ENCODE measurements around the gene CAMK1D. TPM values are rescaled to one million over a fixed set of nuclear protein-coding genes. Genes with fewer than 3 reads are reported as not detected.
A peak's percentile ranks its signal among the peaks of the same experiment; 100 is the strongest.

CAMK1D gene
- total RNA-seq, 1 experiment from 2014 or later: 3.8 TPM

- H3K27ac ChIP-seq: no peak overlapping the region
- H3K36me3 ChIP-seq: no peaks in the 10 kb centered on the region
- H3K4me3 ChIP-seq: no peak overlapping the region
- H3K27me3 ChIP-seq (replicated peaks): no peaks in the 10 kb centered on the region
- H3K9me3 ChIP-seq (replicated peaks): no peaks in the 10 kb centered on the region
- no peaks in the 10 kb centered on the region for H3K4me1 ChIP-seq (replicated peaks)
- DNase-seq (ENCODE audit: low read depth in 1 of 2, low spot score in 2 of 2): no peak
Observed at GRCh38 chr10:12408472-12408871, 59.1 kb downstream of the CAMK1D start.

DNA sequence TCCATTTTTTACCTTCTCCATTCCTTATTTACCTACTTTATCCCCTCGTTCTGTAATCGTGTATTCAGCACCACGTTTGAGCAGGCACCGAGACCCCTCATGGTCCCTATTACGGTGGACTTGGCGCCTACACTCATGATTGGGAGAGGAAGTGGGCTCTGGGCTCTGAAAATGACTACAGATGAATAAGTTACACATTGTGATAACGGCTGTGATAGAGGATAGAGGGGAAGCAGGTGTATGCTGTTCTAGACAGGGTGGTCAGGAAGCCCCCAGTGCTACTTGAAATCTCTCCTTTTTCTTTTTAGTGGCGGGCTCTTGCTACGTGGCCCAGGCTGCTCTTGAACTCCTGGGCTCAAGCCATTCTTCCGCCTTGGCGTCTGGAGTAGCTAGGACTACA, 59.8 kb downstream of the CAMK1D start:
- no peaks in the 10 kb centered on the region for H3K9me3 ChIP-seq (replicated peaks)
- no peaks in the 10 kb centered on the region for H3K4me1 ChIP-seq (replicated peaks)
- no peak overlapping the region for H3K4me3 ChIP-seq
- DNase-seq (ENCODE audit: low read depth in 1 of 2, low spot score in 2 of 2): no peak
- H3K36me3 ChIP-seq: no peaks in the 10 kb centered on the region
- no peaks in the 10 kb centered on the region for H3K27me3 ChIP-seq (replicated peaks)
- H3K27ac ChIP-seq: no peak overlapping the region

DNA sequence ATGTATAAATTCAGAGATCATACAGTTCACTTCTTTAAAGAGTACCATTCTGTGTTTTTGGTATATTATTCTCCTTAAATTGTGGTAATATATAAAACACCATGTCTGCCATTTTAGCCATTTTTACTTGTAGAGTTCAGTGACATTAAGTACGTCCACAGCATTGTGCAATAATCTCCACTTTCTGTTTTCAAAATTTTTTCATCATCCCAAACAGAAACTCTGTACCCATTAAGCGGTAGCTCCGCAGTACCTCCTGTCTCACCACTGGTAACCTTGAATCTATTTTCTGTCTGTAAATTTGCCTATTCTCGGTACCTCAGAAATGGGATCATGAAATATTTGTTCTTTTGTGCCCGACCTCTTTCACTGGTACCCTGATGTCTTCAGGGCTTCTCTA, 60.3 kb downstream of the CAMK1D start:
- no peak overlapping the region for H3K27ac ChIP-seq
- no peak overlapping the region for H3K4me3 ChIP-seq
- H3K36me3 ChIP-seq: no peaks in the 10 kb centered on the region
- DNase-seq (ENCODE audit: low read depth in 1 of 2, low spot score in 2 of 2): no peak
- no peaks in the 10 kb centered on the region for H3K4me1 ChIP-seq (replicated peaks)
- no peaks in the 10 kb centered on the region for H3K27me3 ChIP-seq (replicated peaks)
- no peaks in the 10 kb centered on the region for H3K9me3 ChIP-seq (replicated peaks)

DNA sequence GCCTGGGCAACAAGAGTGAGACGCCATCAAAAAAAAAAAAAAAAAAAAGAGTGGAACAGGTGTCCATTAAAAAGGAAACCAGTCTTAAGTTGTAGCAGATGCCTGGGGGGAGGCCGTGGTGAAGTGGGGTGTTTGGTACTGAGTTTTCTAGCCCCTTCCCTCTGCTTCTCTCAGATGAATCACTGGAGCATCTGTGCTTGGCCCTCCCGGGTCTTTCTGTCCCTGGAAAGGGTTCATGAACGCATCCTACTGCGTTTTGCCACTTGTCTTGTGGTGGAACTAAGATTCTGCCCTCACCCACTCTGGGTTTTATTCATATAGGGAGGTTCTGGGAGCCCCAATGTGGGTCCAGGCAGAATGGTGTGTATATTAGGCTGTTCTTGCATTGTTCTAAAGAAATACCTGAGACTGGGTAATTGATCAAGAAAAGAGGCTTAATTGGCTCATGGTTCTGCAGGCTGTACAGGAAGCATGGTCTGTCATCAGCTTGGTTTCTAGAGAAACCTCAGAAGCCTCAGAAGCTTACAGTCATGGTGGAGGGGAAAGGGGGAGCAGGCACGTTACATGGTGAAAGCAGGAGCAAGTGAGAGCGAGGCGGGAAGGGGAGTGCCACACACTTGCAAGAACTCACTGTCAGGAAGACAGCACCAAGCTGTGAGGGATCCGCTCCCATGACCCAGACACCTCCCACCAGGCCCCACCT, 63.5 kb downstream of the CAMK1D start:
- no peak overlapping the region for H3K4me3 ChIP-seq
- no peaks in the 10 kb centered on the region for H3K9me3 ChIP-seq (replicated peaks)
- DNase-seq (ENCODE audit: low read depth in 1 of 2, low spot score in 2 of 2): no peak
- no peaks in the 10 kb centered on the region for H3K27me3 ChIP-seq (replicated peaks)
- H3K4me1 ChIP-seq (replicated peaks): no peaks in the 10 kb centered on the region
- no peaks in the 10 kb centered on the region for H3K36me3 ChIP-seq
- H3K27ac ChIP-seq: no peak overlapping the region

- Histone ChIP-seq H3K4me1 (replicated peaks) (no peaks in the 10 kb centered on the region), H3K4me3 (no peak overlapping the region), H3K9me3 (replicated peaks) (no peaks in the 10 kb centered on the region), H3K27ac (no peak overlapping the region), H3K27me3 (replicated peaks) (no peaks in the 10 kb centered on the region), H3K36me3 (no peaks in the 10 kb centered on the region)
- DNase-seq (ENCODE audit: low read depth in 1 of 2, low spot score in 2 of 2): no peak
Observed at GRCh38 chr10:12413369-12413711, 64.0 kb downstream of the CAMK1D start.

GRCh38 chr10:12414278-12414989, 65.1 kb downstream of the CAMK1D start:
- peaks cover 9% of the 10 kb centered on the region for H3K4me1 ChIP-seq (replicated peaks)
- H3K9me3 ChIP-seq (replicated peaks): no peaks in the 10 kb centered on the region
- H3K36me3 ChIP-seq: no peaks in the 10 kb centered on the region
- no peak for DNase-seq (ENCODE audit: low read depth in 1 of 2, low spot score in 2 of 2)
- H3K4me3 ChIP-seq: no peak overlapping the region
- no peak overlapping the region for H3K27ac ChIP-seq
- no peaks in the 10 kb centered on the region for H3K27me3 ChIP-seq (replicated peaks)

- Histone ChIP-seq H3K36me3 (no peaks in the 10 kb centered on the region), H3K27me3 (replicated peaks) (no peaks in the 10 kb centered on the region), H3K27ac (no peak overlapping the region), H3K4me1 (replicated peaks) (peaks cover 16% of the 10 kb centered on the region), H3K4me3 (no peak overlapping the region), H3K9me3 (replicated peaks) (no peaks in the 10 kb centered on the region)
- no peak for DNase-seq (ENCODE audit: low read depth in 1 of 2, low spot score in 2 of 2)
Observed at GRCh38 chr10:12416344-12417050, 67.2 kb downstream of the CAMK1D start.

DNA sequence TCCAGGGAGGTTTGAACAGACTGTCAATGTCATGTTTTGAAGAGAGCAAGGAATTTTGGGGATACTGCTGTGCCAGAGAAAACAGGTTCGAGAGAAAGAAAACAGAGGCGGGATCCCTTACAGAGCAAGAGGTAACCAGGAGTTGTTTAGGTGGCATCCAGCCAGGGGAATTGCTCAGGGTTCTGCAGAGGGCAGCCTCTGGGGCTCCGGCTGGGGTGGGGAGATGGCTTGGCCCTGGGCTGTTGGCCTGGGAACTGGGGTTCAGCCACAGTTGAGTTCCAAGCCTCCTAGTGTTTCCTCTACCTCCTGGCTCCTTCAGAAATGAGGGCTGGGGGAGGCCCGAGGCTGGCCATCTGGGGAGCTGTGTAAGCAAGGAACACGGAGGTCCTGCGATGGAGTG, 68.0 kb downstream of the CAMK1D start:
- Histone ChIP-seq H3K27ac (no peak overlapping the region), H3K9me3 (replicated peaks) (no peaks in the 10 kb centered on the region), H3K4me1 (replicated peaks) (peaks cover 16% of the 10 kb centered on the region), H3K27me3 (replicated peaks) (no peaks in the 10 kb centered on the region), H3K36me3 (no peaks in the 10 kb centered on the region), H3K4me3 (no peak overlapping the region)
- no peak for DNase-seq (ENCODE audit: low read depth in 1 of 2, low spot score in 2 of 2)

DNA sequence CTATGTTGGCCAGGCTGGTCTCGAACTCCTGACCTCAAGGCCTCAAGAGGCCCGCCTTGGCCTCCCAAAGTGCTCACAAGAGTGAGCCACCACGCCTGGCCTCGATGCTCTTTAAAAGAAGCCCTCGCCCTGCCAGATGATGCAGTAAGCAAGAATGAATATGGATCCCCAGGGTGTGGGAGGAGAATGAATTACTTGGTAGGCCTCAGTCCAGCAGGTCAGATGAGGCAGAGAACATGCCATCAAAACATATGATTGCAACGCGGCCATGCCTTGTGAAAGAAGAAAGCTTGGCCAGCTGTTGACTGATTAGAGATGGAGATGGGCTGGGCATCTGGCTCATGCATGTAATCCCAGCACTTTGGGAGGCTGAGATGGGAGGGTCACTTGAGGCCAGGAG, 68.7 kb downstream of the CAMK1D start:
- Histone ChIP-seq H3K4me1 (replicated peaks) (peaks cover 16% of the 10 kb centered on the region), H3K9me3 (replicated peaks) (no peaks in the 10 kb centered on the region)
- no peak for DNase-seq (ENCODE audit: low read depth in 1 of 2, low spot score in 2 of 2)

DNA sequence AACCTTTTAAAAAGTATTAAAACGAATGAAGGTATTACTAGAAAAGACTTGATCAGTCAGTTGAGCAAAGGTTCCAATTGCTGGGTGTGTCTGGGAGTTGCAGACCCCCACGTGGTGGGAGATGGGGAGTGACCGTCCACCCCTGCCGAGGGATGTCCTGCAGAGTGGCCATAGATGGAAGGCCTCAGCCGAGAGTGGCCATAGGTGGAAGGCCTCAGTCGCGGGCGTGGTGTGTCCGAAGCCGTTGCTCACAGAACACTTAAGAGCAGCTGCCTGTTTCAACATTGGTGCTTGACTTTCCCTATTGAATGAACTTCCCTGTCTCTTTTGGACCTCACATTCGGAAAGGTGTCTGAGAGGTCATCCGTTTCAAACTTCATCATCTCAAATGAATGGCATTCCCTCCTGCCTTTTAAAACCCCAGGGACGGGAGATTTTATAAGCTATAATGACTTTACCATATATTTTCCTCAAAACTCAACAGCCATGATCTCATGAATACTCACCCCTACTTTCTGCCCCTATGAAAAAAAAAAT, 69.4 kb downstream of the CAMK1D start:
- DNase-seq (ENCODE audit: low read depth in 1 of 2, low spot score in 2 of 2): no peak
- Histone ChIP-seq H3K4me1 (replicated peaks) (peaks cover 16% of the 10 kb centered on the region), H3K27me3 (replicated peaks) (no peaks in the 10 kb centered on the region), H3K27ac (peak overlapping the region; percentile 14; the same call in 1 of the 2 replicates), H3K4me3 (no peak overlapping the region), H3K36me3 (no peaks in the 10 kb centered on the region), H3K9me3 (replicated peaks) (no peaks in the 10 kb centered on the region)

More for the DNA sequence above, 68.7 kb downstream of the CAMK1D start:
- Histone ChIP-seq H3K27me3 (replicated peaks) (no peaks in the 10 kb centered on the region), H3K36me3 (no peaks in the 10 kb centered on the region), H3K27ac (no peak overlapping the region), H3K4me3 (no peak overlapping the region)

GRCh38 chr10:12419262-12419847, 70.0 kb downstream of the CAMK1D start:
- no peaks in the 10 kb centered on the region for H3K36me3 ChIP-seq
- no peak overlapping the region for H3K4me3 ChIP-seq
- no peaks in the 10 kb centered on the region for H3K27me3 ChIP-seq (replicated peaks)
- peak overlapping the region; percentile 14; the same call in 1 of the 2 replicates for H3K27ac ChIP-seq
- H3K9me3 ChIP-seq (replicated peaks): no peaks in the 10 kb centered on the region
- peaks cover 16% of the 10 kb centered on the region for H3K4me1 ChIP-seq (replicated peaks)
- peak; percentile 81 to 86 for DNase-seq (ENCODE audit: low read depth in 1 of 2, low spot score in 2 of 2)

- H3K9me3 ChIP-seq (replicated peaks): no peaks in the 10 kb centered on the region
- H3K27ac ChIP-seq: no peak overlapping the region
- no peaks in the 10 kb centered on the region for H3K36me3 ChIP-seq
- DNase-seq (ENCODE audit: low read depth in 1 of 2, low spot score in 2 of 2): no peak
- H3K27me3 ChIP-seq (replicated peaks): no peaks in the 10 kb centered on the region
- no peak overlapping the region for H3K4me3 ChIP-seq
- peaks cover 16% of the 10 kb centered on the region for H3K4me1 ChIP-seq (replicated peaks)
Observed at GRCh38 chr10:12420530-12421120, 71.3 kb downstream of the CAMK1D start.

- DNase-seq (ENCODE audit: low read depth in 1 of 2, low spot score in 2 of 2): no peak
- H3K27ac ChIP-seq: no peak overlapping the region
- H3K27me3 ChIP-seq (replicated peaks): no peaks in the 10 kb centered on the region
- H3K4me1 ChIP-seq (replicated peaks): peaks cover 16% of the 10 kb centered on the region
- no peaks in the 10 kb centered on the region for H3K9me3 ChIP-seq (replicated peaks)
- no peaks in the 10 kb centered on the region for H3K36me3 ChIP-seq
- H3K4me3 ChIP-seq: no peak overlapping the region
Observed at GRCh38 chr10:12422189-12422588, 72.8 kb downstream of the CAMK1D start.

All from SJSA1 (cell line).